ENCODE measurements around the gene FLNB.

- TF ChIP-seq CTCF (IDR thresholded peaks at IDR 0.05) (no peak), POLR2A (IDR thresholded peaks at IDR 0.05) (no peak)
Observed at GRCh38 chr3:58082047-58082446, 73.8 kb downstream of the FLNB start.

All from thyroid gland (tissue), 4 donors.